Left kidney (tissue), 8 donors: ENCODE measurements around the gene GAPVD1. TPM values are rescaled to one million over a fixed set of nuclear protein-coding genes. Genes with fewer than 3 reads are reported as not detected.
"Not testable (repeated sequence)": the region's sequence is repeated elsewhere in the genome, so short reads cannot be mapped to it uniquely, and the experiment has no call there.

Source experiments
- DNase-seq: peaks from one replicate; pipeline ENCODE4 v3.0.0-alpha.2; 2013
- long read RNA-seq, 8 donors: transcript quantifications; one replicate each; lab custom pipeline, GENCODE V29; 2026
- polyA plus RNA-seq: library from polyadenylated mRNA; unstranded; fragments of 120-200 nt; gene quantifications from one replicate; pipeline ENCODE4 v1.2.1, GENCODE V29; 2013; ENCODE audit not compliant: insufficient read length

Gene GAPVD1, protein sequence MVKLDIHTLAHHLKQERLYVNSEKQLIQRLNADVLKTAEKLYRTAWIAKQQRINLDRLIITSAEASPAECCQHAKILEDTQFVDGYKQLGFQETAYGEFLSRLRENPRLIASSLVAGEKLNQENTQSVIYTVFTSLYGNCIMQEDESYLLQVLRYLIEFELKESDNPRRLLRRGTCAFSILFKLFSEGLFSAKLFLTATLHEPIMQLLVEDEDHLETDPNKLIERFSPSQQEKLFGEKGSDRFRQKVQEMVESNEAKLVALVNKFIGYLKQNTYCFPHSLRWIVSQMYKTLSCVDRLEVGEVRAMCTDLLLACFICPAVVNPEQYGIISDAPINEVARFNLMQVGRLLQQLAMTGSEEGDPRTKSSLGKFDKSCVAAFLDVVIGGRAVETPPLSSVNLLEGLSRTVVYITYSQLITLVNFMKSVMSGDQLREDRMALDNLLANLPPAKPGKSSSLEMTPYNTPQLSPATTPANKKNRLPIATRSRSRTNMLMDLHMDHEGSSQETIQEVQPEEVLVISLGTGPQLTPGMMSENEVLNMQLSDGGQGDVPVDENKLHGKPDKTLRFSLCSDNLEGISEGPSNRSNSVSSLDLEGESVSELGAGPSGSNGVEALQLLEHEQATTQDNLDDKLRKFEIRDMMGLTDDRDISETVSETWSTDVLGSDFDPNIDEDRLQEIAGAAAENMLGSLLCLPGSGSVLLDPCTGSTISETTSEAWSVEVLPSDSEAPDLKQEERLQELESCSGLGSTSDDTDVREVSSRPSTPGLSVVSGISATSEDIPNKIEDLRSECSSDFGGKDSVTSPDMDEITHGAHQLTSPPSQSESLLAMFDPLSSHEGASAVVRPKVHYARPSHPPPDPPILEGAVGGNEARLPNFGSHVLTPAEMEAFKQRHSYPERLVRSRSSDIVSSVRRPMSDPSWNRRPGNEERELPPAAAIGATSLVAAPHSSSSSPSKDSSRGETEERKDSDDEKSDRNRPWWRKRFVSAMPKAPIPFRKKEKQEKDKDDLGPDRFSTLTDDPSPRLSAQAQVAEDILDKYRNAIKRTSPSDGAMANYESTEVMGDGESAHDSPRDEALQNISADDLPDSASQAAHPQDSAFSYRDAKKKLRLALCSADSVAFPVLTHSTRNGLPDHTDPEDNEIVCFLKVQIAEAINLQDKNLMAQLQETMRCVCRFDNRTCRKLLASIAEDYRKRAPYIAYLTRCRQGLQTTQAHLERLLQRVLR (N-terminal part only)
- 43.8 TPM for polyA plus RNA-seq
- long read RNA-seq, donor 1, full-length matches to known transcripts: 3 of 3 reads
- long read RNA-seq, donor 1, partial matches to known transcripts: 0 of 3 reads
- long read RNA-seq, donor 1, other reads (novel, unspliced or antisense): 0 of 3 reads
- long read RNA-seq, donor 2, partial matches to known transcripts: 5 of 5 reads
- long read RNA-seq, donor 2, other reads (novel, unspliced or antisense): 0 of 5 reads
- long read RNA-seq, donor 3, partial matches to known transcripts: 11 of 11 reads
- long read RNA-seq, donor 3, other reads (novel, unspliced or antisense): 0 of 11 reads
- long read RNA-seq, donor 4, partial matches to known transcripts: 30 of 30 reads
- long read RNA-seq, donor 4, other reads (novel, unspliced or antisense): 0 of 30 reads
- long read RNA-seq, donor 5, full-length matches to known transcripts: 1 of 1 reads
- long read RNA-seq, donor 5, partial matches to known transcripts: 0 of 1 reads
- long read RNA-seq, donor 5, other reads (novel, unspliced or antisense): 0 of 1 reads
- long read RNA-seq, donor 6: 0 reads
- long read RNA-seq, donor 7, partial matches to known transcripts: 0 of 2 reads
- long read RNA-seq, donor 7, other reads (novel, unspliced or antisense): 0 of 2 reads
- long read RNA-seq, donor 8: 0 reads

DNA sequence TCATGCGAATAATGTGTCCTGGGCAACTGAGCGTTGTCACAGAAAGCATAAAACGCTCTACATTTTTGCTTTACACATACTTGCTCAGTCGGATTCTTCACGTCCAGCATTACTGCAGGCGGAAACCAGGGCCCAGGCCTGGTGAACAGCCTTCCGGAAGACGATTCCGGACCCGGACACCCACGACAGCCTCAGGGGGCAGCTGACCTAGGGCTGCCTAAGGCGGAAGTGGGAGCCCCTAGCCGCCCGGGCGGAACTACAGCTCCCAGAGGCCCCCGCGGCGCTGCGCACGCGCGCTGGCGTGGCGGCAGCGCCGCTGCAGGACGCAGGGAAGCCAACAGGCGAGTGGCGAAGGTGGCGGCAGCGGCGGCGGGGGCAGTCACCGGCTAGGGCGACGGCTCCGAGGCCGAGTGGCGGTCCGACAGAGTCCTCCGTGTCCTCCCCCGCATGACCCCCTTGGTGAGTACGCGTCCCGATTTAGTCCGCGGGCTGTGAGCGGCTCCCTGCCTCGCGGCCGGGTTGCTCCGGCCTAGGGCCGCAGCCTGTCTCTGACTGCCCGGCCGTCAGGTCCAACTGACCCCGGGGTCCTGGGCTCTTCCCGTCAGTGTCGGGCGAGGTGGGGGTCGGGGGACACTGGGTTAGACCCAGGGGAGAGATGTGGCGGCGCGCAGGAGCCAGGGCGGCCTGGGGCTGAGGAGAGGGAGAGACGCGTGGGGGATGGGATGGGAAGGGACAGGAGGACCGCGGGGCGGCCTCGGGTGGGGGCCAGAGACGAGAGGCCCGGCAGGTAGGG lies at the start of gene GAPVD1:
GAPVD1 (plus strand) TSS at position 326 of the 793 bp plus-strand sequence. CDS start 37,096 bp downstream, outside the sequence.
- DNase-seq: peak; percentile 90

DNA sequence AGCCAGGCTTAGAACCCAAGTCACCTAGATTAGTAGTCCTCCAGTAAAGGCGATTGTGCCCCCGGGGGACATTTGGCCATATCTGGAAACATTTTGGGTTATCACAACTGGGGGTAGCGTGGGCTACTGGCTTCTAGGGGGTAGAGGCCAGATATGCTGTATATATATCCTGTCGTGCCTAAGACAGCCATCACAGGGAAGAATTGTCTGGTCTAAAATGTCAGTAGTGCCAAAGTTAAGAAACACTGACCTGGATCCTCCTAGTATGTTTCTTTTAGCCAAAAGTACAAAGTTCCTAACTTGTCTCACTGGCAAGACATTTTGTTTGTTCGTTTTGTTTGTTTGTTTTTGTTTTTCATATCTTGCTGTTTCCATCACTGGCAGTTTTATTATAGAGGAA lies 47.4 kb upstream of the GAPVD1 start:
- no peak for DNase-seq

DNA sequence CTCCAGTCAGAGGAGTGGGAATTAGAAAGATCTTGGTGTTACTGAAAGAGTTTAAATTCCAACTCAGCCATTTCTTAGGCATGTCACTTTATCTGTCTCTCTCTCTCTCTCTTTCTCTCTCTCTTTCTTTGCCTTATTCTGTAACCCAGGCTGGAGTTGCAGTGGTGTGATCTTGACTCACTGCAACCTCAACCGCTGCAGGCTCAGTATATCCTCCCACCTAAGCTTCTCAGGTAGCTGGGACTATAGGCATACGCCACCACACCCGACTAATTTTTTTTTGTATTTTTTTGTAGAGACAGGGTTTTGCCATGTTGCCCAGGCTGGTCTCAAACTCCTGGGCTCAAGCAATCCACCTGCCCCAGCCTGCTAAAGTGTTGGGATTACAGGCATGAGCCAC lies 43.0 kb upstream of the GAPVD1 start:
- DNase-seq: no peak

DNA sequence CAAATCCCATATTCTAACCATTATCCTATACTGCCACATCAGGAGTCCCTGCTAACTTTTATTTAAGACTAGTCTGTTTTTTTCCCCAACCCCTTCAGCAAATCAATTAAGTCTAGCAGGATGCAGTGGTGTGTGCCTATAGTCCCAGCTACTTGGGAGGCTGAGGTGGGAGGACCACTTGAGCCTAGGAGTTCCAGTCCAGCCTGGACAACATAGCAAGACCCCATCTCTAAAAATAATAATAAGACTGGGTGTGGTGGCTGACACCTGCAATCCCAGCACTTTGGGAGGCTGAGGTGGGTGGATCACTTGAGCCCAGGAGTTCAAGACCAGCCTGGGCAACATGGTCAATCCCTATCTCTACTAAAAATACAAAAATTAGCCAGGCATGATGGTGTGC lies 36.8 kb upstream of the GAPVD1 start:
- not testable (repeated sequence) for DNase-seq

DNA sequence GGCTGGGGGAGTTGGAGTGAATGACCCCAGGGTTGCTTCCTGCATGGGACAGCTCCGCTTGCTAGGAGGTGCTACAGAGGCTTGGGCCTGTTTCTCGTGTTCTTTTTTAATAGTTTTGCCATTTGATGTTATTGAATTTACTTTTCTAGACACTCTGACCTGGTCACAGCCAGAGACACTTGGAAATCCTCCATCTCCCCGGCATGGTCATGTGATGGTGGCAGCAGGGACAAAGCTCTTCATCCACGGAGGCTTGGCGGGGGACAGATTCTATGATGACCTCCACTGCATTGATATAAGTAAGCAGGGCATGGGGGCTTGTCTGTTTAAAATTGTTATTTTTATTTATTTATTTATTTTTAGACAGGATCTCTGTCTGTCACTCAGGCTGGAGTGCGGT lies 33.9 kb upstream of the GAPVD1 start:
- DNase-seq: no peak

DNA sequence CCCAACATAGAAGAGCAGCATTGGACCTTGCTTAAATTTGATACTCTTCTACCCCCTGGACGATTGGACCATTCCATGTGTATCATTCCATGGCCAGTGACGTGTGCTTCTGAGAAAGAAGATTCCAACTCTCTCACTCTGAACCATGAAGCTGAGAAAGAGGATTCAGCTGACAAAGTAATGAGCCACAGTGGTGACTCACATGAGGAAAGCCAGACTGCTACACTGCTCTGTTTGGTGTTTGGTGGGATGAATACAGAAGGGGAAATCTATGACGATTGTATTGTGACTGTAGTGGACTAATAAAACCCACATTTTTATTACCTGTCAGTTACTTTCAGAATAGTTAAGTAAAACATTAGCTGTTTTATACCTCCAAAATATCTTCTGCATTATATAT lies 27.9 kb upstream of the GAPVD1 start:
- DNase-seq: no peak

DNA sequence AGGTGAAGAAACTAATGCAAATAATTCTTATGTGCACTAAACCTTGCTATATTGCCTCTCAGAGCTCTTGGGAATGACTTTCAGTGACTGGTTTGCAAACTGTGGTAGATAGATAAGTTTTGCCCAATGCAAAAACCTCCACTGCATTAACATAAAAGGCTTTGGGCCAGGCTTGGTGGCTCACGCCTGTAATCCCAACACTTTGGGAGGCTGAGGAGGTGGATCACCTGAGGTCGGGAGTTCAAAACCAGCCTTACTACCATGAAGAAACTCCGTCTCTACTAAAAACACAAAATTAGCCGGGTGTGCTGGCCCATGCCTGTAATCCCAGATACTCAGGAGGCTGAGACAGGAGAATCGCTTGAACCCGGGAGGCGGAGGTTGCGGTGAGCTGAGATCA lies 27.5 kb upstream of the GAPVD1 start:
- DNase-seq: not testable (repeated sequence)

DNA sequence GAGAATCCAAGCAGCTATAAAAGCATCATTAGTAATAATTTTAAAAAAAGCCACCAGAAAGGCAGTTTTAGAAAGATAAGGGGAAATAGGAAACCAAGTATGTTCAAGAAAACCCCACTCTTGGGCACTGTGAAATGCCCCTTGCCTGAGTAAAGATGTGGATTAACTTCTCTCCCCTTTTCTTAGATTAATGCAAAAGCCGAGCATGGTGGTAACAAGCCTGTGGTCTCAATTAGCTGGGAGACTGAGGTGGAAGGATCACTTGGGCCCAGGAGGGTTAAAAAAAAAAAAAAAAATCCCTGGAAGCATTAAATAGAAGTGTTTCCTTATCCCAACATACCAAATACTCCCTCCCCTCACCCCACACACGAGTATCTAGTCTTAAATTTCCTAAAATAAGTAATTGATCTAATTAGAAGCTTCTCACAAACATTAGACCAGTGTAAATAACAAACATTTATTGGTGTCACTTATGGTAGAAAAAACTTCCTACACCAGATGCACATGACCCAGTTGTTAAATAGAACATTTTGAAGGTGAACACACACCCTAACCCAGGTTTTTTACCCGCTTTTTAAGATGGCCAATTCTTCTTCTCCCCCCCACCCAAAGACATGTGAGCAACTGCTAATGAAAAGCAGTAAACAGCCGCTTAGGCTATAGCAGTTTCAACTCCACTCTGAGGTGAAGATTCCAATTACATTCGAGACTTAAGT lies 25.7 kb upstream of the GAPVD1 start:
- no peak for DNase-seq

DNA sequence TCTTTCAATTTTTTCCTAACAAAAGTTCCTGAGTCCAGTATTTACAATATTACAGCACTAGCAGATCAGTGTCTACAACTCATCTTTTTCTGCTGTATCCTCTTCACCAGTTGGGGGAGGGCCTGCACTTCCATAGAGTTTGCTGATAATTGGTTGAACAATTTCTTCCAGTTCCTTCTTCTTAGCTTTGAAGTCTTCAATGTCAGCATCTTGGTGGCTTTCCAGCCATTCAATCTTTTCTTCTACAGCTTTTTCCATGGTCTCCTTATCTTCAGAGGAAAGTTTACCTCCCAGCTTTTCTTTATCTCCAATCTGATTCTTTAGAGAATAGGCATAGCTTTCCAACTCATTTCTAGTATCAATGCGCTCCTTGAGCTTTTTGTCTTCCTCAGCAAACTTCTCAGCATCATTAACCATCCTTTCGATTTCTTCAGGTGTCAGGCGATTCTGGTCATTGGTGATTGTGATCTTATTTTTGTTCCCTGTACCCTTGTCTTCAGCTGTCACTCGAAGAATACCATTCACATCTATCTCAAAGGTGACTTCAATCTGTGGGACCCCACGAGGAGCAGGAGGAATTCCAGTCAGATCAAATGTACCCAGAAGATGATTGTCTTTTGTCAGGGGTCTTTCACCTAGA lies 25.0 kb upstream of the GAPVD1 start:
- DNase-seq: not testable (repeated sequence)

DNA sequence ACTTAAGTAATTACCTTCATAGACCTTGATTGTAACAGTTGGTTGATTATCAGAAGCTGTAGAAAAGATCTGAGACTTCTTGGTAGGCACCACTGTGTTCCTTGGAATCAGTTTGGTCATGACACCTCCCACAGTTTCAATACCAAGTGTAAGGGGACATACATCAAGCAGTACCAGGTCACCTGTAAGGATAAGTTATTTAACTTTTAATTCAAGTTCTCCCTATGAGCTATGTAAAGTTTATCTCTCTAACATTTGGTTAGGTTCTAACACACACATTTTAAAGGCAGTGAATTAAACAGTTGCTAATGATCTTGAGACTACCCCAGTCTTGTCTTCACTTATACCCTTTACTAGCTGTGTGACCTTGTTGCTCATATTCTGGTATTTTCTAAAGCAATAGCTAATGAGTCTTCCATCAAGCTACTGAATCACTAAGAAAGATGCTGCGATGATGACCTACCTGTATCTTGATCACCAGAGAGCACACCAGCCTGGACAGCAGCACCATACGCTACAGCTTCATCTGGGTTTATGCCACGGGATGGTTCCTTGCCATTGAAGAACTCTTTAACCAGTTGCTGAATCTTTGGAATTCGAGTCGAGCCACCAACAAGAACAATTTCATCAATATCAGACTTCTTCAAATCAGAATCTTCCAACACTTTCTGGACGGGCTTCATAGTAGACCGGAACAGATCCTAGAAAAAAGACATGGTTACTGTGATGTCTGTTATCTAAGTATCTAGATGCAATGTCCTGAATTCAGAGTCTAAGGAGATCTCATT lies 23.3 kb upstream of the GAPVD1 start:
- no peak for DNase-seq

DNA sequence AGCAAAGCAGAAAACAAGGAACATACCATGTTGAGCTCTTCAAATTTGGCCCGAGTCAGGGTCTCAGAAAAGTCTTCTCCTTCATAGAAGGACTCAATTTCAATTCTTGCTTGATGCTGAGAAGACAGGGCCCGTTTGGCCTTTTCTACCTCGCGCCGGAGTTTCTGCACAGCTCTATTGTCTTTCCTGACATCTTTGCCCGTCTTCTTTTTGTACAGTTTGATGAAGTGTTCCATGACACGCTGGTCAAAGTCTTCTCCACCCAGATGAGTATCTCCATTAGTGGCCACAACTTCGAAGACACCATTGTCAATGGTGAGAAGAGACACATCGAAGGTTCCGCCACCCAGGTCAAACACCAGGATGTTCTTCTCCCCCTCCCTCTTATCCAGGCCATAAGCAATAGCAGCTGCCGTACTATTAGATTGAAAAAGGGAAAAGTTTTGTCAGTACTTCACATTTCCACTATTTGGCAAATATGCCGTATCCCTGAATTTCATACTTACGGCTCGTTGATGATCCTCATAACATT lies 22.6 kb upstream of the GAPVD1 start:
- DNase-seq: no peak

DNA sequence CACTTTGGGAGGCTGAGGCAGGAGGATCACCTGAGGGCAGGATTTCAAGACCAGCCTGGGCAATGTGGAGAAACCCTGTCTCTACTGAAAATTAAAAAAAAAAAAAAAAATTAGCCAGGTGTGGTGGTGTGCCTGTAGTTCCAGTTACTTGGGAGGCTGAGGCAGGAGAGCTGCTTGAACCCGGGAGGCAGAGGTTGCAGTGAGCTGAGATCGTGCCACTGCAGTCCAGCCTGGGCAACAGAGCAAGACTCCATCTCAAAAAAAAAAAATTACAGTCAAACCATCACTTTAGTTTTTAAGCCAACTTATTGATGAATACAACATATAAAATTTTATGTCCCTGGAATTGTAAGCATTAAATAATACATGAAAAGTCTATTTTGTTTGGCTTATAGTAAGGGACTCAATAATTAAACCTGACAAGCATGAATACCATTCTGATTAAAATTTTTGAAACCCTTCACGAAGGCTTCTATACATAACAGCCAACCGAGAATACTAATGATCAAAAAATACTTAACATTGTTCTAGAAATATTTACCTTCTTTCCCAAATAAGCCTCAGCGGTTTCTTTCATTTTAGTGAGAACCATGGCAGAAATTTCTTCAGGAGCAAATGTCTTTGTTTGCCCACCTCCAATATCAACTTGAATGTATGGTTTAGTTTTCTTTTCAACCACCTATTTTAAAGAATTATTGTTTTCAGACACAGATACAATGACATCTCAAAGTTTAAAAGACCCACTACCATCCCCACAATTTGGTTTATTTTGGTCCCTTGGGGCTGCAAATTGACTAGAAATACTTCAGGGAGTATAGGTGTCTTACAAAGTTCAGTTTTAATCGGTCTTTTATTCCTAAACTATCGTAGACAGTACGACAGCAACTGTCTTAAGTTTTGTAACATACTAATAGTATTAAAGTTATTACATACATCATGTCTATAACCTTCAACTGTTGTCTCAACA lies 21.7 kb upstream of the GAPVD1 start:
- no peak for DNase-seq

DNA sequence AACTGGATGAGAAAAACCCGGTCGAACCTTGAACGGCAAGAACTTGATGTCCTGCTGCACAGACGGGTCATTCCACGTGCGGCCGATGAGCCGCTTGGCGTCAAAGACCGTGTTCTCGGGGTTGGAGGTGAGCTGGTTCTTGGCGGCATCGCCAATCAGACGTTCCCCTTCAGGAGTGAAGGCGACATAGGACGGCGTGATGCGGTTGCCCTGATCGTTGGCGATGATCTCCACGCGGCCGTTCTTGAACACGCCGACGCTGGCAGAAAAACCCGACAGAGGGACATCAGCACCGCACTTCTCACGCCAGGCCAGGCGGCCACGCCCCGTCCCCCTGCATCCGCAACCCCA lies 21.0 kb upstream of the GAPVD1 start:
- peak; percentile 15 for DNase-seq

DNA sequence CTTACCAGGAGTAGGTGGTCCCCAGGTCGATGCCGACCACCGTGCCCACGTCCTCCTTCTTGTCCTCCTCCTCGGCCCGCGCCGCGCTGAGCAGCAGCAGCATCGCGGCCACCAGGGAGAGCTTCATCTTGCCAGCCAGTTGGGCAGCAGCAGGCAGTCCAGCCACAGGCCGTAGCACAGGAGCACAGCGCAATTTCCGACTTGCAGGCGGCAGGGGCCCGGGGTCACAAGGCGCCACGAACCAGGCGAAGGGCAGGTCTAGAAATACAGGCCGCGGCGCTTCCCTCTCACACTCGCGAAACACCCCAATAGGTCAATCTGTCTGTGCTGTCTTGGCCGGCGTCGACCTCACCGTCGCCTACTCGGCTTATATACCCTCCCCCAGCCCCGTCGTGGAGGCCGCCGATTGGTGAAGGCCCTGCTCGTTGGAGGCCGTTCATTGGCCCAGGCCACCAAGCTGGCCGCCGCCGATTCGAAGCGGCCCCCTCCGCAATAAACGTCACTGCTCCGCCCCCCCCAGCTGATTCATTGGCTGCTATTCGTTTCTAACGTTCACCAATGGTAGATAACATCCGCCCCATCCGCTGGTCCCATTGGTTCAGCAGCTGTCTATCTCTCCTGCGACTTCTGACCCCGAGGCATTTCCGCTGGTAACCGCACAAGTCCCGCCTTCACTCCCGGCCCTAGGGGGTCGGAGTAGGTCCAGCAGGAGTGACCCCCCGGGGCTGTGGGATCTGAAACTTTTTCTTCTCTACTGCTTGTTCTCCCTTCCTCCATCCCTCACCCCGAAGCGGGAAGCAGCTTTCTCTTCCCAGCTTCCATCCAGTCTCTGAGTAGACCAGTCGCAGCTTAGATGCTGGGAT lies 20.4 kb upstream of the GAPVD1 start, which contains the start of gene HSPA5:
HSPA5 (minus strand) TSS at position 344 of the 863 bp plus-strand sequence; CDS start at position 127, 217 bp downstream.
- DNase-seq: peak; percentile 99
